PC-3 (cell line): ENCODE measurements around the gene HSFX1.

Experiments
- CTCF ChIP-seq: fragments of 300-600 bp; sonication (generic); conservative IDR thresholded peaks from 2 replicates; pipeline ENCODE4 v1.5.1; 2017; ENCODE audit warnings: antibody characterized with exemption, low read depth, mild to moderate bottlenecking, low read length
- EZH2 ChIP-seq: fragments of 300-600 bp; sonication (generic); IDR thresholded peaks from one replicate; pipeline ENCODE4 v1.6.1; 2017; ENCODE audit warnings: antibody characterized with exemption, mild to moderate bottlenecking, low read length; ENCODE audit not compliant: unreplicated experiment

DNA sequence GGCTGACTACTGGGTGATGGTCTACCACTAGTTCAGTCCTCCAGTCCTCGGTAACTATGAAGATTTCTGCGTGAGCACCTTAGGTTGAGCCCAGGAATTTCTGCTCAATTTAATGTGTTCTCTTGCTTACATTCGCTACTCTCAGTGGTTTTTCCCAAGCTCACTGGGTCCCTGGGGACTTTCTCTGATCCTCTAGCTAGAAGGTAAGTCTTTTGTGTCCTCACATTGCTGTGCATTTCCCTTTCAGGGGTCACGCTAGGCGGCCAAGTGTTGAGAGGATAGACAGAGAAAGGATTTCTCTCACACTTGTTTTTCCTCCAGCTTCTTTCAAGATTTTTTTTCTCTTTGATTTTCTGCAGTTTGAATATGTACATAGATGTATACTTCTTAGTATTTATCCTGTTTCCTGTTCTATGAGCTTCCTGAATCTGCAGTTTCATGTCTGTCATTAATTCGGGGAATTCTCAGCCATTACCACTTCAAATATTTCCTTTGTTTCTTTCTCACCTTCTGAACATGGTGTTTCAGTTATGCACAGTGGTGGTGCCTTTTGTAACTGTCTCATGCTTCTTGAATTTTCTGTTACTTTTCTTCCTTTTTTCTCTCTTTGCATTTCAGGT lies 25.3 kb downstream of the HSFX1 start:
- no peak for TF ChIP-seq CTCF
- TF ChIP-seq EZH2: no peak
